ENCODE measurements around the gene GNA14.
"Not testable (repeated sequence)": the region's sequence is repeated elsewhere in the genome, so short reads cannot be mapped to it uniquely, and the experiment has no call there.

GNA14 gene

GRCh38 chr9:77453825-77454647, 194.1 kb downstream of the GNA14 start:
- DNase-seq (ENCODE audit: low spot score), result no peak
- no peak for FAIRE-seq

GRCh38 chr9:77451507-77451906, 196.6 kb downstream of the GNA14 start:
- no peak for FAIRE-seq

GRCh38 chr9:77450085-77450475, 198.0 kb downstream of the GNA14 start:
- DNase-seq (ENCODE audit: low spot score) (no peak), FAIRE-seq (no peak)

More at GRCh38 chr9:77451507-77451906, 196.6 kb downstream of the GNA14 start:
- DNase-seq (ENCODE audit: low spot score), result no peak

GRCh38 chr9:77449240-77450084, 198.7 kb downstream of the GNA14 start:
- FAIRE-seq (no peak), DNase-seq (ENCODE audit: low spot score) (peak; percentile 44)

GRCh38 chr9:77447646-77448045, 200.5 kb downstream of the GNA14 start:
- no peak for DNase-seq (ENCODE audit: low spot score)
- no peak for FAIRE-seq

GRCh38 chr9:77442436-77442835, 205.7 kb downstream of the GNA14 start:
- no peak for FAIRE-seq
- DNase-seq (ENCODE audit: low spot score), result no peak

- DNase-seq (ENCODE audit: low spot score); FAIRE-seq: not testable (repeated sequence)
Observed at GRCh38 chr9:77441124-77441523, 207.0 kb downstream of the GNA14 start.

- DNase-seq (ENCODE audit: low spot score), result no peak
- no peak for FAIRE-seq
Observed at GRCh38 chr9:77440057-77440456, 208.1 kb downstream of the GNA14 start.

GRCh38 chr9:77438653-77439052, 209.5 kb downstream of the GNA14 start:
- DNase-seq (ENCODE audit: low spot score) (no peak), FAIRE-seq (no peak)

GRCh38 chr9:77435688-77436087, 212.4 kb downstream of the GNA14 start:
- no peak for FAIRE-seq
- no peak for DNase-seq (ENCODE audit: low spot score)

- DNase-seq (ENCODE audit: low spot score), result no peak
Observed at GRCh38 chr9:77435277-77435676, 212.8 kb downstream of the GNA14 start.

GRCh38 chr9:77433675-77434445, 214.3 kb downstream of the GNA14 start:
- DNase-seq (ENCODE audit: low spot score), result peak; percentile 80
- no peak for FAIRE-seq

More at GRCh38 chr9:77435277-77435676, 212.8 kb downstream of the GNA14 start:
- no peak for FAIRE-seq

- FAIRE-seq, result no peak
- DNase-seq (ENCODE audit: low spot score), result no peak
Observed at GRCh38 chr9:77432053-77432452, 216.1 kb downstream of the GNA14 start.

GRCh38 chr9:77429928-77430327, 218.2 kb downstream of the GNA14 start:
- DNase-seq (ENCODE audit: low spot score) (no peak), FAIRE-seq (no peak)

GRCh38 chr9:77427256-77427927, 220.7 kb downstream of the GNA14 start:
- DNase-seq (ENCODE audit: low spot score) (no peak), FAIRE-seq (no peak)

GRCh38 chr9:77426712-77427111, 221.4 kb downstream of the GNA14 start:
- no peak for FAIRE-seq

GRCh38 chr9:77424993-77425392, 223.1 kb downstream of the GNA14 start:
- DNase-seq (ENCODE audit: low spot score) (no peak), FAIRE-seq (no peak)

More at GRCh38 chr9:77426712-77427111, 221.4 kb downstream of the GNA14 start:
- DNase-seq (ENCODE audit: low spot score), result no peak

GRCh38 chr9:77423841-77424240, 224.3 kb downstream of the GNA14 start:
- FAIRE-seq (no peak), DNase-seq (ENCODE audit: low spot score) (no peak)

- DNase-seq (ENCODE audit: low spot score) (no peak), FAIRE-seq (no peak)
Observed at GRCh38 chr9:77422969-77423368, 225.2 kb downstream of the GNA14 start.

- no peak for FAIRE-seq
- DNase-seq (ENCODE audit: low spot score), result no peak
Observed at GRCh38 chr9:77421506-77422265, 226.4 kb downstream of the GNA14 start.
